LNCaP clone FGC (cell line): ENCODE measurements around the gene GASK1A.

Experiments
- DNase-seq: peaks from one replicate; pipeline ENCODE4 v3.0.0-alpha.2; 2011; ENCODE audit warnings: low read depth
- H3K4me3 ChIP-seq: 2 replicates; pipeline ENCODE4 v1.5.1; 2011; ENCODE audit warnings: mild to moderate bottlenecking, low read depth, low read length, control low read depth
- CTCF ChIP-seq: IDR thresholded peaks from 2 replicates; pipeline ENCODE4 v1.5.1; 2012; ENCODE audit warnings: mild to moderate bottlenecking; ENCODE audit not compliant: control insufficient read depth, insufficient read depth; ENCODE audit errors: extremely low read depth

Gene GASK1A

GRCh38 chr3:43074482-43074881 is 95.4 kb downstream of the GASK1A start:
- no peak overlapping the region for H3K4me3 ChIP-seq
- no peak for DNase-seq
- no peak for TF ChIP-seq CTCF

DNA sequence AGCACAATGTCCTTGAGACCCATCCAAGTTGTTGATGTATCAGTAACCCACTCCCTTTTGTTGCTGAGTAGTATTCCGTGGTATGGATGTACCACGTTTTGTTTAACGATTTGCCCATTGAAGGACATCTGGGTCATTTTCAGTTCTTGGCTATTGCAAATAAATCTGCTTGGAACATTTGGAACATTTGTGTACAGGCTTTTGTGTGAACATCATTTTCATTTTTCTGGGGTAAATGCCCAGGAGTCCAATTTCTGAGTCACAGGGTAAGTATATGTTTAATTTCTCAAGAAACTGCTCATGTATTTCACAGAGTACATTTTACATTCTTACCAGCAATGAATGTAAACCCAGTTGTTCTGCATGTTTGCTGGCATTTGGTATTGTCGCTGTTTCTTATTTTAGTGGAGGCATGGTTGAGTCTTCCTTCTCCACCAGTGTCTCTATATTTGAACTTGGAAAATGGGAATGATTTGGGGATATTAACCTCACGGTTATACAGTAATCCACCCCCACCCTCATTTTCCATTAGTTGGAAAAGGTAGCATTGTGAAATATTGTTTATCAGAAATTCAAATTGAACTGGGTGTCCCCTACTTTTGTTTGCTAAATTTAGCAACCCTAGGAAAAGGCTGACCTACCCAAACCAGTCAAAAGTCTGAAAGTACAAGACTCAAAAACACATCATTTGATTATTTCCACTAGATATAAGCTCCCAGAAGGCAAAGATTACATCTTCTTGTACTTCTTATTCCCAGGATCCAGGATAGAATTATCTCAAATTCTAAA is 96.0 kb downstream of the GASK1A start:
- no peak overlapping the region for H3K4me3 ChIP-seq
- no peak for DNase-seq
- no peak for TF ChIP-seq CTCF

DNA sequence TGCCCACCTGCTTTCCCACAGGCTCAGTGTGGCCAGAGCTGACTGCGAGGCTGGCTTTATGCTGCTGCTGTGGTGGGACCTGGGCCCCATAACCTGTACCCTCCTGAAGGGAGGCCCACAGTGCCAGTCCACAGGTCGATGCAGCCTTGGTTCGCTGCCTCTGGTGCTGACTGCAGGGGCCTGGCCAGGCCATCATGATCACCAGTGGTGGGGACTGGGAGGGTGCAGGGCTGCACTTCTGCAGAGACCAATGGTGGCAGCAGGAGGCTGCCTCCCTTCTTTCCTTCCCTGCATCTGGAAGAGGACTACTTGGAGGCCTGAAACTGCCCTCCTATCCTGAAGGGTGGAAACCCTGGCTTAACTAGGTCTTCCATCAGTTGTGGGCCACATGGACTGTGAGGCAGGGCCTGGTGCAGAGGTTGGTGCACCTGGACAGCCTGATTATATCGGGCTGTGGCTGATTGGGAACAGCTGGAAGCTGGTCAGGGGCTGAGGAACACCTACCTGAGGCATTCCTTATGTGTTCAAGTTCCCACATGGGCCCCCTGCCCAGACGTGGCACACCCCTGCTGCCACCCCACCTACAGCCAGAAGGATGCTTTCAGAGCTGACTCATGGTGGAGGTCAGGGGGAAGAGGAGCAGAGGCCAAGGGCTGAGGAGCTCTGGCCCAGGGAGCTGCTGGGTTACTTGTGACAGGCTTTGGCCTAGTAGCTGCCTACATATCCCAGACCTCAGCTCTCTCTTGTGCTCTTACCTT is 97.0 kb downstream of the GASK1A start:
- H3K4me3 ChIP-seq = no peak overlapping the region
- no peak for TF ChIP-seq CTCF
- DNase-seq = no peak

DNA sequence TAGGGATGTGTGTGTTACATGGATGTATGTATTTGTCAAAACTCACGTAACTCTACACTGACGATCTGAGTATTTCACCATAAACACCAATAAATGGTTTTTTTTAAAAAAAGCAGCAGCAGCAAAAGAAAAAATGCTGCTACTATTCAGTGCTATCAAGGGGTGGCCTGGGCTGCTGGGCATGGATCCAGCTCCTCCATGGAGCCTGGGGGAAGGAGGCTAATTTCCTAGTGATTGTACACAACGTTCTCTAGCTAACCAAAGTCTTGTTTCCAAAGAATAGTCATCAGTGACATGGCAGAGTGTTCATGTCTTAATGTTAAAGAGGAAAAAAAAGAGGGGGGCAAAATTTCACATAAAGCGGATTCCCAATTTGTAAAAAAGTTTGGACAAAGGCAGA is 97.7 kb downstream of the GASK1A start:
- no peak for DNase-seq
- H3K4me3 ChIP-seq = no peak overlapping the region
- no peak for TF ChIP-seq CTCF

DNA sequence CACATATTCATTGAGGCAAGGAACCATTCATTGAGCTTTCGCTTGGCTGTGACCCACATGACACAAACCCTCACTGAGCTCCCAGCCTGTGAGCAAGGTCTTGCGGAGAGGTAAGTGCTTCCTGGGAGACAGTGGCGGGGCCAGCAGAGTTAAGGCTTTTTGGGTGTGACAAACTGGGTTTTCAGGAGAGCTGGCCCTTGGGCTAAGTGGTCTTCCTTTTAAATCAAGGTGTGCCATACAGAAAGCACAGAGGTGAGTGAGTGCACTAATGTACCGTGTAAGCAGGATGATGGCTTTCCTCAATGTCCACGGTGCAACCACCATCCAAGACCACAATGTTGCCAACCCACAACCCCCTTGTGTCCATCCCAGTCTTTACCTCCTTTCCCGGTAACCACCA is 98.2 kb downstream of the GASK1A start:
- no peak for TF ChIP-seq CTCF
- DNase-seq = no peak
- no peak overlapping the region for H3K4me3 ChIP-seq

DNA sequence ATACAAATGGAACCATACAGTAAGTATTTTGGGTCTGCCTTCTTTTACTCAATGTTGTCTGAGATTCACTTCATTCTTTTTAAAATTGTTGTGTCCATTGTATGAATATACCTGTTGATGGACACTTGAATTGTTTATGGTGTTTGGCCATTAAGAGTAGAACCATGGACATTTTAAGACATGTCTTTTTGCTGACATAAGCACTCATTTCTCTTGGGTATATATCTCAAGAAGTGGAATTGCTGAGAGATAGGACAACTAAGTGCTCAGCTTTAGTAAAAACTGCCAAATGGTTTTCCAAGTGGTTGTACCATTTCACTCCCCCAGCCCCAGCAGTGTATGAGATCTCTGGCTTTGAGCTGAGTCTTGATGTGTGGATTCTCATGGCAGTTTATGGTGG is 98.6 kb downstream of the GASK1A start:
- DNase-seq = no peak
- no peak overlapping the region for H3K4me3 ChIP-seq
- TF ChIP-seq CTCF = no peak
